AG09309 (cell line): Measurements from ENCODE around the gene RYR1.
"Not testable (repeated sequence)": the region's sequence is repeated elsewhere in the genome, so short reads cannot be mapped to it uniquely, and the experiment has no call there.

Source experiments
- DNase-seq: peaks from one replicate; pipeline ENCODE4 v3.0.0-alpha.2; 2010; ENCODE audit warnings: low read depth
- H3K4me3 ChIP-seq: 2 replicates; pipeline ENCODE4 v1.5.1; 2011; ENCODE audit warnings: mild to moderate bottlenecking, low read depth, low read length, moderate library complexity; ENCODE audit not compliant: control insufficient read depth
- TF ChIP-seq, protein P1 (sequence below): IDR thresholded peaks from 2 replicates; pipeline ENCODE4 v1.5.1; 2011; ENCODE audit warnings: mild to moderate bottlenecking, low read depth, low read length, inconsistent platforms; ENCODE audit not compliant: insufficient read depth, control insufficient read depth; ENCODE audit errors: missing control alignments

RYR1 gene

DNA sequence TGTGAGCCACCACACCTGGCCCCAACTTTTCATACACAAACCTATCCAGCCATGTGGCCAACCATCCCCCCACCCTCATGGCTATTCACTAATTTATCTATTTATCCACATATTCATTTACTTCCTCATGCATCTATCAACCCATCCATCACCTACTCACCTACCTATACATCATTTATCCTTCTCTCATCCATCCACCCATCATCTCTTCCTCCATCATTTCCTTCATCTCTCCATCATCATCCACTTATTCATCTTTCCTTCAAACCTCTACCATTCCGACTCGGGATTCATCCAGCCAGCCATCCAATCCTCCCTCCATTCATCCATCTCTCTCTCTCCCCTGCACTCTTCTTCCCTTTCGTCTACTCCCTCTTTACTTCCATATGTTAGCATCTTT lies 54.6 kb downstream of the RYR1 start:
- no peak for DNase-seq
- no peak overlapping the region for H3K4me3 ChIP-seq
- TF ChIP-seq, protein P1, sequence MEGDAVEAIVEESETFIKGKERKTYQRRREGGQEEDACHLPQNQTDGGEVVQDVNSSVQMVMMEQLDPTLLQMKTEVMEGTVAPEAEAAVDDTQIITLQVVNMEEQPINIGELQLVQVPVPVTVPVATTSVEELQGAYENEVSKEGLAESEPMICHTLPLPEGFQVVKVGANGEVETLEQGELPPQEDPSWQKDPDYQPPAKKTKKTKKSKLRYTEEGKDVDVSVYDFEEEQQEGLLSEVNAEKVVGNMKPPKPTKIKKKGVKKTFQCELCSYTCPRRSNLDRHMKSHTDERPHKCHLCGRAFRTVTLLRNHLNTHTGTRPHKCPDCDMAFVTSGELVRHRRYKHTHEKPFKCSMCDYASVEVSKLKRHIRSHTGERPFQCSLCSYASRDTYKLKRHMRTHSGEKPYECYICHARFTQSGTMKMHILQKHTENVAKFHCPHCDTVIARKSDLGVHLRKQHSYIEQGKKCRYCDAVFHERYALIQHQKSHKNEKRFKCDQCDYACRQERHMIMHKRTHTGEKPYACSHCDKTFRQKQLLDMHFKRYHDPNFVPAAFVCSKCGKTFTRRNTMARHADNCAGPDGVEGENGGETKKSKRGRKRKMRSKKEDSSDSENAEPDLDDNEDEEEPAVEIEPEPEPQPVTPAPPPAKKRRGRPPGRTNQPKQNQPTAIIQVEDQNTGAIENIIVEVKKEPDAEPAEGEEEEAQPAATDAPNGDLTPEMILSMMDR, result no peak

DNA sequence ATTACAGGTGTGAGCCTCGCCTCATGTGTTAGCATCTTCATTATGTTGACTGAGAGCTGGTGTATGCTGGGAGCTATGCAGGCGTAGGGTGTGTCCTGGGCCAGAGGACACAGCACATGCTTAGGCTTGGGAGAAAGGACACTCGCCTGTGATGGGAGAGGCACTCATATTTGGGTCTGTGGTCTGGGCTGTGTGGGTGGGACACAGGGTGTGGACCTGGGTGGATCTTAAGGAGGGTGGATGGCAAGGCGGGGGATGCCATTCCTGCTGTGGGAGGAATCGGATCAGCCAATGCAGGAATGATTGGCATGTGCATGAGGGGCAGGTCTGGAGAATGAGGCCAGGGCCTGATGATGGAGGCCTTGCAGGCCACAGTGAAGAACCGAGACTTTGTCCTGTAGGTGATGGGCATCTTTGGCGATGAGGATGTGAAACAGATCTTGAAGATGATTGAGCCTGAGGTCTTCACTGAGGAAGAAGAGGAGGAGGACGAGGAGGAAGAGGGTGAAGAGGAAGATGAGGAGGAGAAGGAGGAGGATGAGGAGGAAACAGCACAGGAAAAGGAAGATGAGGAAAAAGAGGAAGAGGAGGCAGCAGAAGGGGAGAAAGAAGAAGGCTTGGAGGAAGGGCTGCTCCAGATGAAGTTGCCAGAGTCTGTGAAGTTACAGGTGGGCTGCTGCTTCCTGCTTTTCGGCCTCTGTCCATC lies 55.4 kb downstream of the RYR1 start:
- DNase-seq, result no peak
- TF ChIP-seq, protein P1, result no peak

DNA sequence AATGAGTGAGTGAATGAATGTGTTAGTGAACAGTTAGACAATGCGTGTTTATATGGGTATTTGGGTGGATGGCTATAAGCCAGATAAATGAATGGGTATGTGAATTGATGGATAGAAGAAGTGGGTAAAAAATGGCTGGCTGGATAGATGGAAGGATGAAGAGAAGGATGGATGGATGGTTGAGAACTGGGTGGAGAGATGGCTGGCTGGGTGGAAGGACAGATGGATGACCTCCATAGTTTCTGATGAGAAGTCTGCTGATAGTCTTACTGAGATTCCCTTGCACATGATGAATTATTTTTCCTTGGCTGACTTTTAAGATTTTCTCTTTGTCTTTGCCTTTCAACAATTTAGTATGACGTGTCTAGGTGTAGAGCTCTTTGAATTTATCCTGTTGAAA lies 57.4 kb downstream of the RYR1 start:
- no peak overlapping the region for H3K4me3 ChIP-seq
- TF ChIP-seq, protein P1, result no peak
- no peak for DNase-seq

More for the DNA sequence above, 55.4 kb downstream of the RYR1 start:
- no peak overlapping the region for H3K4me3 ChIP-seq

DNA sequence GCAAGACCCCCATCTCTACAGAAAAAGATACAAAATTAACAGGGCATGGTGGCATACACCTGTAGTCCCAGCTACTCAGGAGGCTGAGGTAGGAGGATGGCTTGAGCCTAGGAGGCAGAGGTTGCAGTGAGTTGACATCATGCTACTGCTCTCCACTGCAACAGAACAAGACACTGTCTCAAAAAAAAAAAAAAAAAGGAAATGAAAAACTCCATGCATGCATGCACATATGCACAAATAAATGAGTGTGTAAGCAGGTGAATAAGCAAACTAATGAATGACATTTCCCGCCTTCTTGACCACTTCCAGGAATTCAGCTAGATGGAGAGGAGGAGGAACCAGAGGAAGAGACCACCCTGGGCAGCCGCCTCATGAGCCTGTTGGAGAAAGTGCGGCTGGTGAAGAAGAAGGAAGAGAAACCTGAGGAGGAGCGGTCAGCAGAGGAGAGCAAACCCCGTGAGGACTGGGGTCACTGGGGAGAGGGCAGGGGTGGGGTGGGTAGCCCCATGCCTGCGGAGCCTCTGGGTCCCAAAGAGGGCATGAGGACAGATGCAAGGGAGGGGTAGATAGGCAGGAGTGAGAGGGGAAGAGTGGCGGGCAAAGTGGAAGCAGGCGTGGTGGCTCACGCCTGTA lies 58.8 kb downstream of the RYR1 start:
- no peak for DNase-seq
- H3K4me3 ChIP-seq, result no peak overlapping the region
- TF ChIP-seq, protein P1, result no peak

DNA sequence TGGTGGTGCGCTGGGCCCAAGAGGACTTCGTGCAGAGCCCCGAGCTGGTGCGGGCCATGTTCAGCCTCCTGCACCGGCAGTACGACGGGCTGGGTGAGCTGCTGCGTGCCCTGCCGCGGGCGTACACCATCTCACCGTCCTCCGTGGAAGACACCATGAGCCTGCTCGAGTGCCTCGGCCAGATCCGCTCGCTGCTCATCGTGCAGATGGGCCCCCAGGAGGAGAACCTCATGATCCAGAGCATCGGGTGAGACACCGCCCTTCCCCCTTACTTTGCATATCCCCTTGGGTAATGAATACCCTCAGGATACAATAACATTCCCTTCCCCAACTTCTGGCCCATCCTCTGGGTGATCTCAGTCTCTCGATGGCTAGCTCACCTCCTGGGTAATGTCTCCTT lies 60.9 kb downstream of the RYR1 start:
- TF ChIP-seq, protein P1, result no peak
- no peak for DNase-seq
- H3K4me3 ChIP-seq, result no peak overlapping the region

DNA sequence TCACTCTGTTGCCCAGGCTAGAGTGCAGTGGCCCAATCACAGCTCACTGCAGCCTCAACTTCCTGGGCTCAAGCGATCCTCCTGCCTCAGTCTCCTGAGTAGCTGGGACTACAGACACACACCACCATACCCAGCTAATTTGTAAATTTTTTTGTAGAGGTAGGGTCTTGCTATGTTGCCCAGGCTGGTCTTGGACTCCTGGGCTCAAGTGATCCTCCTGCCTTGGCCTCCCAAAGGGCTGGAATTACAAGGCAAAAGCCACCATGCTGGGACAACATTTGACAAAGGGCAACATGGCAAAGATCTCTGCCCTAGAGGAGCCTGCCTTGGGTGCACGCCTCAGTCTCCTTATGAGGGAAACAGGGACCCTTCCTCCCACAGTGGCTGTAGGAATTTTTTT lies 61.9 kb downstream of the RYR1 start:
- not testable (repeated sequence) for H3K4me3 ChIP-seq, DNase-seq

DNA sequence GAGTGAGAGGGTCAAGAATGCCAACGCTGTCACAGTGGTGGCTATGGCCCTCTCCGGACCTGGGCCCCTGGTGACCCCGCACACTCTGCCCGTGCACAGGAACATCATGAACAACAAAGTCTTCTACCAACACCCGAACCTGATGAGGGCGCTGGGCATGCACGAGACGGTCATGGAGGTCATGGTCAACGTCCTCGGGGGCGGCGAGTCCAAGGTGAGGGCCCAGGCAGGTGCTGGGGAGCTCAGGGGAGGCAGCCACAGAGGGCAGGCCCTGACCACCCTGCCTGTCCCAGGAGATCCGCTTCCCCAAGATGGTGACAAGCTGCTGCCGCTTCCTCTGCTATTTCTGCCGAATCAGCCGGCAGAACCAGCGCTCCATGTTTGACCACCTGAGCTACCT lies 62.6 kb downstream of the RYR1 start:
- DNase-seq, result no peak
- TF ChIP-seq, protein P1, result no peak
- H3K4me3 ChIP-seq, result no peak overlapping the region
